GM21528 (cell line): Measurements from ENCODE around the gene SYTL3.
A peak's percentile ranks its signal among the peaks of the same experiment; 100 is the strongest.

ENCODE experiments used
- ATAC-seq: cut with Tn5 transposase; IDR thresholded peaks from one replicate; pipeline ENCODE4 v1.9.1; 2021; ENCODE audit warnings: mild to moderate bottlenecking, moderate library complexity; ENCODE audit not compliant: unreplicated experiment, low FRiP score

SYTL3 gene

DNA sequence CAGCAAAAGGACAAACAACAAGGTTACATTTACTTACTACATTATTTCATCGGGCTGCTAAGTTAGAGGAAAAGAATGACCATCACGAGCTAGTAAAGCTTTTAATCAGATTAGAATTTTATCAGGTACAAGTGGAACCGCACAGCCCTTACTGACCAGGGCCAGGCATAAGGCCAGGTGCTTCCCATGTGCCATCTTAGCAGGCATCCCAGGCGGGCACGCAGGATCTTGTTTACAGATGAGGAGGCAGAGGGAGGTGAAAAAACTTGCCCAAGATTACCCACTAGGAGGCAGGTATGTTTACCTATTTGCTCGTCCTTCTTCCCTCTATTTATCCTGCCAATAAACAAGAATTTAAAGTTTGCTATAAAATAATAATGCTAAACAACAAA, 158.6 kb downstream of the SYTL3 start:
- ATAC-seq = no peak

DNA sequence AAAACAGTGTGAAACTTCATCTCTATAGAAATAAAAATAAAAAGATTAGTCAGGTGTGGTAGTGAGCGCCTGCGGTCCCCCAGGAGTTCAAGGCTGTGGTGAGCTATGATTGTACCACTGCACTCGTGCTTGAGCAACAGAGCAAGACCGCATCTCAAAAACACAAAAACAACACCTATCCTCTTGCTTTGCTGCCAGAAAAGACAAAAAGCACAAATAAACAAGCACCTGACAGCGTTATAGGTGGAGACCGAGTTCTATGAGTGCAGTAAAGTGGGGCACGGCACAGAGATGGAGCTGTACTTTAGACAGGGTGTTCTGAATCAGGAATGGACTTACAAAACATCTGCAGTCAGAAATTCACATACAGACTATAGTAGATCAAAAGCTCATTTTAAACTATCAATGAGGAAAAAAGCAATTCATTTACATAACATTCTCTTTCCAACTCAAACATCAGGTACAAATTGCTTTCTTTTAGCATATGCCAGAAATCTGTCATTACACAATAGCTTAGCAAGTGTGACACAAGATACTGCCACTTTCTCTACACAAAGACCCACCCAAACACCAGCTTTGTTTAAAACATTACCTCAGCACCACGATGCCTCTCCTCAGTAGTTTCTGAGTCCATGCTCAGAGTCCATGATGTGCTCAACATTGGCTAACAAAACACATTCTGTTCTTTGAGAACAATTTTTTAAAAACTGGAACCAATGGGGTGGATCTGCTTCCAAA, 159.3 kb downstream of the SYTL3 start:
- peak; percentile 63 for ATAC-seq

DNA sequence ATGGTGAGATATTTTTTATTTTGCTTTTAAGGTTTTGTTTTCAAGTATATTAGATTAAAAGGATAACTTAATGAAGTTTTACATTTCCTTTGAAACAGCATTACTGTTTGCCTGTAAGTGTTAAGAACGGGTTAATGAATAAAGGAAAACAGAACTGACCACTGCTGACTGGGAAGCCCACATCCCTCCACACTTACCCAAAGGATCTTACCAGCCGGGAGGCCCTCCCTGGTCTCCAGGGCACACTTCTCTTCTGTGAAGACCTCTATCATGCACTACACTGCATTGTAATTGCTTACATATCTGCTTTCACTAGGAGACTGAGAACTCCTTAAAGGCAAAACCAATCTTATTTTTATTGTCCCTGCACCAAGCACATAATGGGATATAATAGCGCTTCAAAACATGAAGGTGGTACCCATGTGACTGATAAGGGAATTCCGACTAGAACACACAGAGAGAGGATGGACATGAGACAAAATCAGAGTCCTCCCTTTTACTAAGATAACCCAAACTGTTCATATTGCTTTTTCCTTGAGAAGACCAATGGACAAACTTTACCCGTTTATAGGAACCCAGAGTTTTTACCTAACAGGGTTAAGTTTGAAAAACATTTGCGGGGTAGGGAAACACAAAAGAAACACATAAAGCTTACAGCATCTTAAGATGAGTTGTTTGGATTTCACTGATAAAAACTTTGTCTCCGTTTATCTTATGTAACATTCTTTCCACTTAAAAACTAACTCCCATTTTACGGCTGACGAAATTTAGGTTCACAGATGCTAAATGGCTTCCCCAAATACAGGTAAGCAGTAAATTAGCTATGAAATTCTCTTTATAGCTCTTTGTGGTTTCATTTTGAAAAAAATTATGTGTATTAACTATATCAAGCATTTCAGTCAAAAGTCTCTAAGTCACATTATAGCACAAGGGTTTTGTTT, 160.6 kb downstream of the SYTL3 start:
- no peak for ATAC-seq

DNA sequence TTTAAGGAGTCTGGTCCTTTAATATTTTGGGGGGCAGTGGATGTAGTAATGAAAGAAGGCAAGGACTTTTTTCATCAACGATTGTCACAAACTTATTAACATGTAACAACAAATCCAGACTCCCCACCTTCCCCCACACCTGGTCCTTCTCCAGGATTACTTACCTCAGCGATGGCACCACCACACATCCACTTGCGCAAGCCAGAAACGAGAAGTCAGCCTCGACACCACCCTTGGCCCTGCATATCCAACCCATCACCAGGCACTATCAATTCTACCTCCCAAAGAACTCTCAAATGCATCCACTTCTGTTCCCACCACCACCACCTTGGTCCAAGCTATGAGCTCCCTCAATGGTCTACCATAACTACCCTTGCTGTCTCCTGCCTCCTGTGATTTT, 162.8 kb downstream of the SYTL3 start:
- no peak for ATAC-seq

DNA sequence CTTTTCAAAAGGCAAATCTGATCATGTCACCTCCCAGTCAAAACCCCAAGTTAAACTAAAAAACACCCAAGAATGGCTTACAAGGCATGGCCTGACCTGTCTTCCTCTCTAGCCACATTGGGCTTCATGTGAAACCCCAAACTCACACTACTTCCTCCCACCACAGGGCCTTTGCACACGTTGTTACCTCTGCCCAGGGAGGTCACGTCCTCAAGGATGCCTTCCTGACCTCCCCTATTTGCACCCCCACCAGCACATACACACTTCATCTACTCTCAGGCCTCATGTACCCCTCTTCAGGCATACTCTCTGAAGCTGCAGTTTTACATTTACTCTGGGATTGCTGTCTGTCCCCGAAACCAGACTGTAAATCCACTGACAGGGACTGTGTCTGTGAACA, 163.2 kb downstream of the SYTL3 start:
- no peak for ATAC-seq
